H9 (cell line): ENCODE measurements around the gene HIVEP1. TPM values are rescaled to one million over a fixed set of nuclear protein-coding genes. Genes with fewer than 3 reads are reported as not detected.
A peak's percentile ranks its signal among the peaks of the same experiment; 100 is the strongest.

Source experiments
- DNase-seq: peaks from one replicate; pipeline ENCODE4 v3.0.0-alpha.2; 2017
- H2AFZ ChIP-seq: one replicate; pipeline ENCODE4 v1.6.1; 2013; ENCODE audit warnings: mild to moderate bottlenecking, low read length, control low read depth, moderate library complexity
- H2AK5ac ChIP-seq: 2 replicates; pipeline ENCODE4 v1.6.1; 2013; ENCODE audit warnings: low read length, control low read depth, mixed read lengths; ENCODE audit not compliant: insufficient read length
- H2BK120ac ChIP-seq: one replicate; pipeline ENCODE4 v1.6.1; 2013; ENCODE audit warnings: low read depth, mild to moderate bottlenecking, low read length, control low read depth, inconsistent platforms; ENCODE audit not compliant: poor library complexity, severe bottlenecking
- H2BK12ac ChIP-seq: 2 replicates; pipeline ENCODE4 v1.6.1; 2013; ENCODE audit warnings: low read length, control low read depth, mixed read lengths, low read depth; ENCODE audit not compliant: insufficient read length
- H2BK15ac ChIP-seq: 2 replicates; pipeline ENCODE4 v1.6.1; 2013; ENCODE audit warnings: low read depth, low read length, control low read depth
- H2BK20ac ChIP-seq: one replicate; pipeline ENCODE4 v1.6.1; 2013; ENCODE audit warnings: low read depth, mild to moderate bottlenecking, low read length, control low read depth, inconsistent platforms; ENCODE audit not compliant: poor library complexity, severe bottlenecking
- H2BK5ac ChIP-seq: 2 replicates; pipeline ENCODE4 v1.6.1; 2013; ENCODE audit warnings: low read length, control low read depth, mixed read lengths; ENCODE audit not compliant: insufficient read length
- H3K14ac ChIP-seq: 2 replicates; pipeline ENCODE4 v1.6.1; 2013; ENCODE audit warnings: low read length, control low read depth; ENCODE audit not compliant: insufficient read depth
- H3K18ac ChIP-seq: 2 replicates; pipeline ENCODE4 v1.6.1; 2013; ENCODE audit warnings: low read depth, mild to moderate bottlenecking, mixed read lengths, low read length, control low read depth; ENCODE audit not compliant: insufficient read length
- H3K23ac ChIP-seq: 2 replicates; pipeline ENCODE4 v1.6.1; 2013; ENCODE audit warnings: low read length, control low read depth, mixed read lengths, low read depth; ENCODE audit not compliant: insufficient read length
- H3K23me2 ChIP-seq: 2 replicates; pipeline ENCODE4 v1.6.1; 2013; ENCODE audit warnings: low read depth, mild to moderate bottlenecking, mixed read lengths, low read length, control low read depth; ENCODE audit not compliant: insufficient read length, poor library complexity, severe bottlenecking
- H3K27ac ChIP-seq: 2 replicates; pipeline ENCODE4 v1.5.1; 2013; ENCODE audit warnings: low read length, control low read depth, mixed read lengths, low read depth; ENCODE audit not compliant: insufficient read length
- H3K27me3 ChIP-seq: 2 replicates; pipeline ENCODE4 v1.6.1; 2013; ENCODE audit warnings: low read length, control low read depth, inconsistent platforms; ENCODE audit not compliant: insufficient read depth
- H3K4ac ChIP-seq: 2 replicates; pipeline ENCODE4 v1.6.1; 2013; ENCODE audit warnings: low read depth, mild to moderate bottlenecking, control low read depth, inconsistent platforms, low read length, moderate library complexity
- H3K4me1 ChIP-seq: 2 replicates; pipeline ENCODE4 v1.6.1; 2013; ENCODE audit warnings: low read length, control low read depth, inconsistent platforms; ENCODE audit not compliant: insufficient read depth
- H3K4me2 ChIP-seq: 2 replicates; pipeline ENCODE4 v1.6.1; 2013; ENCODE audit warnings: low read length, control low read depth, mixed read lengths; ENCODE audit not compliant: insufficient read length, insufficient read depth
- H3K56ac ChIP-seq: 2 replicates; pipeline ENCODE4 v1.6.1; 2013; ENCODE audit warnings: low read depth, mild to moderate bottlenecking, mixed read lengths, low read length, control low read depth; ENCODE audit not compliant: insufficient read length
- H3K79me1 ChIP-seq: 2 replicates; pipeline ENCODE4 v1.6.1; 2013; ENCODE audit warnings: low read depth, mild to moderate bottlenecking, moderate library complexity, low read length, control low read depth, inconsistent platforms; ENCODE audit not compliant: insufficient read depth, poor library complexity, severe bottlenecking
- H3K79me2 ChIP-seq: 2 replicates; pipeline ENCODE4 v1.6.1; 2013; ENCODE audit warnings: low read length, control low read depth, inconsistent platforms; ENCODE audit not compliant: insufficient read depth
- H3K9ac ChIP-seq: 2 replicates; pipeline ENCODE4 v1.6.1; 2013; ENCODE audit warnings: low read length, control low read depth, mixed read lengths; ENCODE audit not compliant: insufficient read length; ENCODE audit errors: extremely low read depth
- H3K9me3 ChIP-seq: one replicate; pipeline ENCODE4 v1.6.1; 2013; ENCODE audit warnings: low read depth, low read length, inconsistent platforms; ENCODE audit not compliant: control insufficient read depth
- H3T11ph ChIP-seq: one replicate; pipeline ENCODE4 v1.6.1; 2013; ENCODE audit warnings: mild to moderate bottlenecking, low read length, control low read depth, inconsistent platforms
- H4K20me1 ChIP-seq: one replicate; pipeline ENCODE4 v1.6.1; 2013; ENCODE audit not compliant: control insufficient read depth, insufficient read length, insufficient read depth
- H4K5ac ChIP-seq: 2 replicates; pipeline ENCODE4 v1.6.1; 2013; ENCODE audit warnings: low read depth, mild to moderate bottlenecking, mixed read lengths, low read length, control low read depth; ENCODE audit not compliant: insufficient read length
- H4K8ac ChIP-seq: replicated peaks from 2 replicates; pipeline ENCODE4 v1.6.1; 2013; ENCODE audit warnings: low read length, control low read depth, mixed read lengths, low read depth; ENCODE audit not compliant: insufficient read length
- H4K91ac ChIP-seq: 2 replicates; pipeline ENCODE4 v1.6.1; 2013; ENCODE audit warnings: low read depth, mild to moderate bottlenecking, moderate library complexity, mixed read lengths, low read length, control low read depth; ENCODE audit not compliant: insufficient read length
- H3K27ac Mint-ChIP-seq, 3 experiments: 2 replicates in 2 of 3; 3 replicates in 1 of 3; pipeline ENCODE4 v1.8.0; 2020 to 2021; ENCODE audit warnings: mixed read lengths in 3 of 3, mild to moderate bottlenecking in 1 of 3, moderate library complexity in 1 of 3
- H3K27me3 Mint-ChIP-seq: 2 replicates; pipeline ENCODE4 v1.8.0; 2021; ENCODE audit warnings: low read depth, mild to moderate bottlenecking, moderate library complexity, mixed read lengths
- H3K36me3 Mint-ChIP-seq, 3 experiments: 2 replicates in 2 of 3; 3 replicates in 1 of 3; pipeline ENCODE4 v1.8.0; 2020 to 2021; ENCODE audit warnings: low read depth in 3 of 3, mixed read lengths in 3 of 3; ENCODE audit not compliant: insufficient read depth in 1 of 3
- H3K4me1 Mint-ChIP-seq, 2 experiments: 2 replicates each; pipeline ENCODE4 v1.8.0; 2020; ENCODE audit warnings: mixed read lengths in 2 of 2
- H3K4me3 Mint-ChIP-seq, 2 experiments: 2 replicates in 1 of 2; 3 replicates in 1 of 2; pipeline ENCODE4 v1.8.0; 2020 to 2021; ENCODE audit warnings: mild to moderate bottlenecking in 2 of 2, mixed read lengths in 2 of 2, moderate library complexity in 1 of 2
- H3K9me3 Mint-ChIP-seq, 2 experiments: 2 replicates in 1 of 2; 3 replicates in 1 of 2; pipeline ENCODE4 v1.8.0; 2020; ENCODE audit warnings: mild to moderate bottlenecking in 2 of 2, mixed read lengths in 2 of 2, moderate library complexity in 1 of 2
- CTCF ChIP-seq: fragments of 200-600 bp; sonication (generic); conservative IDR thresholded peaks from 3 replicates; pipeline ENCODE4 v1.8.0; 2021; ENCODE audit warnings: antibody characterized with exemption, mild to moderate bottlenecking
- WGBS: extraction: QIAGEN DNeasy Blood & Tissue Kit; methylation state at CpG from one replicate; pipeline ENCODE4 v1.1.7; 2013; ENCODE audit warnings: missing lambda C conversion rate, low lambda C conversion rate, mixed read lengths; ENCODE audit not compliant: insufficient read length; ENCODE audit errors: extremely low coverage; 5-methylcytosine and 5-hydroxymethylcytosine counted together
- total RNA-seq: library from RNA; stranded (reverse); gene quantifications from 2 replicates; pipeline ENCODE4 v1.2.1, GENCODE V29; 2021

HIVEP1 gene
- total RNA-seq, 1 experiment from 2014 or later, result 44.2 TPM

DNA sequence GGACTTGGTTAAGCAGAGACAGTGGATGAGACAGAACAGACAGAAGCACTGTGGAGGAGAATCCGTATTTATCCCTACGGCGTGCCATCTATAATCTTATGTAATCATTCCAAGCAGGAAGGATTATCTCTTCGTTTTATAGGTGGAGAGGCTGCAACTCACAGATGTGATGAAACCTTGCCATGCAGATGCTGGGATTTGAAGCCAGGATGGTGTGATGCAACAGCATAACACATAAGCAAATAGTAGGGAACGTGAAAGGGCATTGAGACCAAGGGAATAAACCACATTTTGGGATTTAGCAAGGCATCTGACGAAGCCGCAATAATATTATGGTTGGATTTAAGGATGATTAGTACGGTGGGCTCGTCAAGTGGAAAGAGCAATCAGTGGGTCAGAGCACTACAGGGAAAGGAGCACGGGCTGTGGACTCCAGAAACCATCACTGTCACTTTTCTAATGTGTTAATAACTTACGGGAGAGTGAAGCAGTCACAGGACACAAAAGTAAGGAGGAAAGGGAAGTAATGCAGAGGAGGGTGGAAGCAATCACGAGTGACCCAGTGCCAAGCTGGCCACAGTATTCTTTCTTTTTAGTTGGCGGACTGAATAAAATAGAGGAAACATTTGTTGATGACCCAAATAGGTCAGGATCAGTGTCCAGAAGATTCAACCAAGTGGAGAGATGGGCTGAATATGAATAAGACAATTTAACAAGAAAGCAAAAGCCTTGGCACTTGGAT lies 158.4 kb downstream of the HIVEP1 start:
- H3K14ac ChIP-seq, result no peak overlapping the region
- H3K4ac ChIP-seq, result no peak overlapping the region
- TF ChIP-seq CTCF, result no peak
- H3K27me3 Mint-ChIP-seq, result no peaks in the 10 kb centered on the region
- no peak overlapping the region for H2BK120ac ChIP-seq
- peaks cover 2% of the 10 kb centered on the region; the same call in 1 of the 2 replicates for H3K4me1 ChIP-seq
- no peak overlapping the region for H3T11ph ChIP-seq
- H3K79me1 ChIP-seq, result no peaks in the 10 kb centered on the region
- no peaks in the 10 kb centered on the region for H4K20me1 ChIP-seq
- H3K23ac ChIP-seq, result no peak overlapping the region
- no peak overlapping the region for H4K91ac ChIP-seq
- H3K9me3 Mint-ChIP-seq, result no peaks in the 10 kb centered on the region
- H3K27ac Mint-ChIP-seq, result peak overlapping the region; percentile 11 to 94 (median 46); a peak in 6 of 7 replicates
- no peaks in the 10 kb centered on the region for H3K23me2 ChIP-seq
- H3K4me2 ChIP-seq, result no peak overlapping the region
- H4K8ac ChIP-seq, result no peak overlapping the region
- H3K4me1 Mint-ChIP-seq, result peaks cover 31 to 32% of the 10 kb centered on the region in 2 experiments
- no peak overlapping the region for H3K56ac ChIP-seq
- H3K27me3 ChIP-seq, result no peaks in the 10 kb centered on the region
- H2BK5ac ChIP-seq, result no peak overlapping the region
- H2BK20ac ChIP-seq, result no peak overlapping the region
- WGBS, result no CpG with 5 or more reads among the region's 13 CpGs
- no peak overlapping the region for H3K9ac ChIP-seq
- H3K9me3 ChIP-seq, result no peaks in the 10 kb centered on the region
- no peaks in the 10 kb centered on the region for H3K79me2 ChIP-seq
- DNase-seq, result no peak
- H3K18ac ChIP-seq, result no peak overlapping the region
- H3K4me3 Mint-ChIP-seq, result no peak overlapping the region
- H3K27ac ChIP-seq, result no peak overlapping the region
- H2BK15ac ChIP-seq, result no peak overlapping the region
- no peaks in the 10 kb centered on the region for H3K36me3 Mint-ChIP-seq
- no peak overlapping the region for H2AFZ ChIP-seq
- H2BK12ac ChIP-seq, result no peak overlapping the region
- no peak overlapping the region for H2AK5ac ChIP-seq
- no peak overlapping the region for H4K5ac ChIP-seq
